ENCODE measurements around the gene DCP1A.

DNA sequence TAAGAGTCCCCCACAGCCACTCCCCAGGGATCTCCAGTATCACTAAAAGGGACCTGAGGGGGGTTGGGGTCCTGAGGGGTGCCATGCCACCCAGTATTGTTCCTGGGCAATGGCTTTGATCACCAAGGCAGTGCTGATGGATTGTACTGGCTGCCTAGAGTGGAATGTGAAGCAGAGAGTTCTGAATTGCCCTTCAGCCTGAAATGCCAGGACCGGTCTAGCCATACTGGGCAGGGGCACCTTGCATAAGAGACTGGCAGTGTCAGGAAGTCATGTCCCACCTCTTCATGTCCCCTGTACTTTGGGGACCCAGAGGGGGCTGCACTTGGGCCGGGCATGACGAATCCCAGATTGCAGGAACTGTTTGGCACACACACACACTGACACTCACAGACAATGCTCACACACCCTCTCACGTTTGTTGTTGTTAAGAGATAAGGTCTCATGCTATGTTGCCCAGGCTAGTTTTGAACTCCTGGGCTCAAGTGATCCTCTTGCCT, 87.0 kb downstream of the DCP1A start:
- TF ChIP-seq, protein P1, sequence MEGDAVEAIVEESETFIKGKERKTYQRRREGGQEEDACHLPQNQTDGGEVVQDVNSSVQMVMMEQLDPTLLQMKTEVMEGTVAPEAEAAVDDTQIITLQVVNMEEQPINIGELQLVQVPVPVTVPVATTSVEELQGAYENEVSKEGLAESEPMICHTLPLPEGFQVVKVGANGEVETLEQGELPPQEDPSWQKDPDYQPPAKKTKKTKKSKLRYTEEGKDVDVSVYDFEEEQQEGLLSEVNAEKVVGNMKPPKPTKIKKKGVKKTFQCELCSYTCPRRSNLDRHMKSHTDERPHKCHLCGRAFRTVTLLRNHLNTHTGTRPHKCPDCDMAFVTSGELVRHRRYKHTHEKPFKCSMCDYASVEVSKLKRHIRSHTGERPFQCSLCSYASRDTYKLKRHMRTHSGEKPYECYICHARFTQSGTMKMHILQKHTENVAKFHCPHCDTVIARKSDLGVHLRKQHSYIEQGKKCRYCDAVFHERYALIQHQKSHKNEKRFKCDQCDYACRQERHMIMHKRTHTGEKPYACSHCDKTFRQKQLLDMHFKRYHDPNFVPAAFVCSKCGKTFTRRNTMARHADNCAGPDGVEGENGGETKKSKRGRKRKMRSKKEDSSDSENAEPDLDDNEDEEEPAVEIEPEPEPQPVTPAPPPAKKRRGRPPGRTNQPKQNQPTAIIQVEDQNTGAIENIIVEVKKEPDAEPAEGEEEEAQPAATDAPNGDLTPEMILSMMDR (IDR thresholded peaks at IDR 0.05): no peak
- TF ChIP-seq POLR2A (IDR thresholded peaks at IDR 0.05) (no peak), EP300 (IDR thresholded peaks at IDR 0.05) (no peak)

Measured in tibial nerve (tissue), 4 donors.